Glomerular visceral epithelial cell (primary cell): ENCODE measurements around the gene CLEC9A.

Source experiments
- DNase-seq: peaks from one replicate; pipeline ENCODE4 v3.0.0-alpha.2; 2016; ENCODE audit errors: extremely low spot score

Gene CLEC9A

DNA sequence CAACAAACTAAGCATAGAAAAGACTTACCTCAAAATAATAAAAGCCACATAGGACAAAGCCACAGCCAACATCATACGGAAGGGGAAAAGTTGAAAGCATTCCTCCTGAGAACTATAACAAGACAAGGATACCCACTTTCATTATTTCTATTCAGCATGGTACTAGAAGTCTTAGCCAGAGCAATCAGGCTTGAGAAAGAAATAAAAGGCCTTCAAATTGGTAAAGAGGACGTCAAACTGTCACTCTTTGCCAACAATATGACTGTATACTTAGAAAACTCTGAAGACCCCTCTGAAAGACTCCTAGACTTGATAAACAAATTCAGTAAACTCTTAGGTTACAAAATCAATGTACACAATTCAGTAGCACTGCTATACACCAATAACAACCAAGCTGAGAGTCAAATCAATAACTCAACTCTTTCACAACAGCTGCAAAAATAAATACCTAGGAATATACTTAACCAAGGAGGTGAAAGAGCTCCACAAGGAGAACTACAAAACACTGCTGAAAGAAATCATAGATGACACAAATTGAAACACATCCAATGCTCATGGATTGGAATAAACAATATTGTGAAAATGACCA, 79.9 kb downstream of the CLEC9A start:
- DNase-seq: no peak

DNA sequence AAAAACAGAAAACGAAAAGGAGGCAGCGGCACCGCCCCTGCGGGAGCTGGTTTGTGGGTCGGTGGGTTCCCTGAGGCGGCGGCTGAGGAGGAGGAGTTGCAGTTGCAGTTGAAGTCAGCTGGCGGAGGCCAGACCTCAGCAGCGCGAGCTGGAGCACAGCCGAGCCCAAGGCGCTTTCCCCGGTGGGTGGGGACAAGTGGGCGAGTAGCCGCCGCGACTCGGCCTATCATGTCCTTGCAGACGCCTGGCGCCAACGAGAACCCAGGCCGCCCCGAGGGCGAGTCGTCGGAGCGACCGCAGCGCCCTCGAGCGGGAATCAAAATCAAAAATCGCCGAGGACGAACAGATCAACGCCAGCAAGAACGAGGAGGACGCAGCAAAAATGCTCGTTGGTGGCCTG, 81.0 kb downstream of the CLEC9A start:
- no peak for DNase-seq

DNA sequence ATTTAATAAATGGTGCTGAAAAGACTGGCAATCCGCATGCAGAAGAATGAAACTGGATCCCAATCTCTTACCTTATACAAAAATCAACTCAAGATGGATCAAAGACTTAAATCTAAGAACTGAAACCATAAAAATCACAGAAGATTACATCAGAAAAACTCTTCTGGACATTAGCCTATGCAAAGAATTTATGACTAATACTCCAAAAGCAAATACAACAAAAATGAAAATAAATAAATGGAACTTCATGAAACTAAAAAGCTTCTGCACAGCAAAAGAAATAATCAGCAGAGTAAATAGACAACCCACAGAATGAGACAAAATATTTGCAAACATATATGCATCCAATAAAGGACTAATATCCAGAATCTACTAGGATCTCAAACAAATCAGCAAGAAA, 82.6 kb downstream of the CLEC9A start:
- DNase-seq: no peak

DNA sequence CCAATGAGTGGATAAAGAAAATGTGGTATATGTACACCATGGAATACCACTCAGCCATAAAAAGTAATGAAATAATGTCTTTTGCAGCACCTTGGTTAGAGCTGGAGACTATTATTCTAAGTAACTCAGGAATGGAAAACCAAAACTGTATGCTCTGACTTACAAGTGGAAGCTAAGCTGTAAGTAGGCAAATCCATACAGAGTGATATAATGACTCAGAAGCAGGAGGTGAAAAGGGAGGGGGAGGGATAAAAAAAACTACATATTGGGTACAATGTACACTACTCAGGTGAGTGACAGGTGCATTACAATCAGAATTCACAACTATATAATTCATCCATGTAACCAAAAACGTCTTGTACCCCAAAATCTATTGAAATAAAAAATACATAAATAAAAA, 83.4 kb downstream of the CLEC9A start:
- DNase-seq: no peak

DNA sequence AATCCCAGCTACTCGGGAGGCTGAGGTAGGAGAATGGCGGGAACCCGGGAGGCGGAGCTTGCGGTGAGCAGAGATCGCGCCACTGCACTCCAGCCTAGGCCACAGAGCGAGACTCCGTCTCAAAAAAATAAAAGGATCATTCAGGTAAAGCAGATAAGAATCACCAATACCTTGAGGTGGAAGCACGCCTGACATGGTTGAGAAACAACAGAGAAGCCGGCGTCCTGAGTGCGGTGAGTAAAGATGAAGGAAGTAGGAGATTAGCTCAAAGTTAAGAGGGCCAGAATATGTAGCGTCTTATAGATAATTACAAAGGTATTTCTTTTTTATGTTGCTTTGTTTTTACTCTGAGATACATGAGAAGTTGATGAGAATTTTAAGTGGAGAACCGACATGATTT, 84.8 kb downstream of the CLEC9A start:
- DNase-seq: no peak
